ENCODE results near the gene NPPC. TPM values are rescaled to one million over a fixed set of nuclear protein-coding genes. Genes with fewer than 3 reads are reported as not detected.
A peak's percentile ranks its signal among the peaks of the same experiment; 100 is the strongest.
"Not testable (repeated sequence)": the region's sequence is repeated elsewhere in the genome, so short reads cannot be mapped to it uniquely, and the experiment has no call there.

NPPC gene
- total RNA-seq, 4 donors from 2014 or later: not detected

GRCh38 chr2:231884438-231885140 is 41.6 kb downstream of the NPPC start:
- Histone ChIP-seq H3K27ac (no peak overlapping the region), H3K4me1 (peaks cover 0 to 11% (median 0%) of the 10 kb centered on the region in 3 donors), H3K9me3 (peaks cover 0 to 7% (median 0%) of the 10 kb centered on the region in 3 donors), H3K36me3 (no peaks in the 10 kb centered on the region), H3K4me3 (no peak overlapping the region), H3K27me3 (peaks cover 27% of the 10 kb centered on the region)
- 71 to 83% methylated on average over 6 of the region's 8 CpGs for WGBS, 2 donors (ENCODE audit: low coverage in 1 of 2)
- TF ChIP-seq POLR2AphosphoS5 (IDR thresholded peaks at IDR 0.05): no peak
- no peak for TF ChIP-seq POLR2A (IDR thresholded peaks at IDR 0.05)
- TF ChIP-seq CTCF (IDR thresholded peaks at IDR 0.05): no peak
- TF ChIP-seq EP300 (IDR thresholded peaks at IDR 0.05): no peak
- ATAC-seq: no peak

GRCh38 chr2:231883468-231883881 is 42.7 kb downstream of the NPPC start:
- peaks cover 27% of the 10 kb centered on the region for H3K27me3 ChIP-seq
- 8 to 16% methylated on average over 5 of the region's 5 CpGs for WGBS, 2 donors (ENCODE audit: low coverage in 1 of 2)
- TF ChIP-seq EP300 (IDR thresholded peaks at IDR 0.05) (no peak), POLR2AphosphoS5 (IDR thresholded peaks at IDR 0.05) (peak; percentile 71)
- no peak overlapping the region for H3K27ac ChIP-seq
- H3K9me3 ChIP-seq: peaks cover 0 to 7% (median 0%) of the 10 kb centered on the region in 3 donors
- ATAC-seq: no peak
- H3K36me3 ChIP-seq: no peaks in the 10 kb centered on the region
- H3K4me1 ChIP-seq: peaks cover 0 to 11% (median 0%) of the 10 kb centered on the region in 3 donors
- H3K4me3 ChIP-seq: no peak overlapping the region

- no peaks in the 10 kb centered on the region for H3K36me3 ChIP-seq
- H3K4me1 ChIP-seq: peaks cover 0 to 11% (median 0%) of the 10 kb centered on the region in 3 donors
- peaks cover 0 to 7% (median 0%) of the 10 kb centered on the region in 3 donors for H3K9me3 ChIP-seq
- no peak overlapping the region for H3K4me3 ChIP-seq
- no peak for ATAC-seq
- TF ChIP-seq POLR2A (IDR thresholded peaks at IDR 0.05): no peak
- TF ChIP-seq CTCF (IDR thresholded peaks at IDR 0.05): no peak
- no peak for TF ChIP-seq EP300 (IDR thresholded peaks at IDR 0.05)
- TF ChIP-seq POLR2AphosphoS5 (IDR thresholded peaks at IDR 0.05): no peak
- no peak overlapping the region for H3K27ac ChIP-seq
- WGBS, 2 donors (ENCODE audit: low coverage in 1 of 2): 72 to 77% methylated on average over 3 to 7 of the region's 7 CpGs
- H3K27me3 ChIP-seq: peaks cover 23% of the 10 kb centered on the region
Observed at GRCh38 chr2:231882646-231883045, 43.5 kb downstream of the NPPC start.

GRCh38 chr2:231880371-231880770 is 45.8 kb downstream of the NPPC start:
- Histone ChIP-seq H3K27me3 (peaks cover 27% of the 10 kb centered on the region), H3K4me1 (peaks cover 0 to 11% (median 0%) of the 10 kb centered on the region in 3 donors)
- H3K4me3 ChIP-seq, H3K9me3 ChIP-seq, ATAC-seq, H3K36me3 ChIP-seq, H3K27ac ChIP-seq: not testable (repeated sequence)
- WGBS, 2 donors (ENCODE audit: low coverage in 1 of 2): 71 to 84% methylated on average over 2 of the region's 4 CpGs

GRCh38 chr2:231879216-231879615 is 47.0 kb downstream of the NPPC start:
- H3K36me3 ChIP-seq: no peaks in the 10 kb centered on the region
- H3K27me3 ChIP-seq: peaks cover 34% of the 10 kb centered on the region
- TF ChIP-seq EP300 (IDR thresholded peaks at IDR 0.05): no peak
- TF ChIP-seq POLR2AphosphoS5 (IDR thresholded peaks at IDR 0.05): no peak
- no peak for TF ChIP-seq POLR2A (IDR thresholded peaks at IDR 0.05)
- no peak for TF ChIP-seq CTCF (IDR thresholded peaks at IDR 0.05)
- WGBS, 2 donors (ENCODE audit: low coverage in 1 of 2): 78 to 82% methylated on average over 7 of the region's 7 CpGs
- H3K9me3 ChIP-seq: no peaks in the 10 kb centered on the region
- H3K4me3 ChIP-seq: no peak overlapping the region
- H3K4me1 ChIP-seq: peaks cover 0 to 11% (median 0%) of the 10 kb centered on the region in 3 donors
- no peak overlapping the region for H3K27ac ChIP-seq
- ATAC-seq: no peak
